C4-2B (cell line): ENCODE measurements around the gene PCSK6.

Experiments
- ZFX ChIP-seq: fragments of 450-650 bp; IDR thresholded peaks from 2 replicates; pipeline ENCODE4 v1.6.1; 2017
- TF ChIP-seq, protein P1 (sequence below): fragments of 450-650 bp; conservative IDR thresholded peaks from 2 replicates; pipeline ENCODE4 v1.5.1; 2017; ENCODE audit warnings: mild to moderate bottlenecking

DNA sequence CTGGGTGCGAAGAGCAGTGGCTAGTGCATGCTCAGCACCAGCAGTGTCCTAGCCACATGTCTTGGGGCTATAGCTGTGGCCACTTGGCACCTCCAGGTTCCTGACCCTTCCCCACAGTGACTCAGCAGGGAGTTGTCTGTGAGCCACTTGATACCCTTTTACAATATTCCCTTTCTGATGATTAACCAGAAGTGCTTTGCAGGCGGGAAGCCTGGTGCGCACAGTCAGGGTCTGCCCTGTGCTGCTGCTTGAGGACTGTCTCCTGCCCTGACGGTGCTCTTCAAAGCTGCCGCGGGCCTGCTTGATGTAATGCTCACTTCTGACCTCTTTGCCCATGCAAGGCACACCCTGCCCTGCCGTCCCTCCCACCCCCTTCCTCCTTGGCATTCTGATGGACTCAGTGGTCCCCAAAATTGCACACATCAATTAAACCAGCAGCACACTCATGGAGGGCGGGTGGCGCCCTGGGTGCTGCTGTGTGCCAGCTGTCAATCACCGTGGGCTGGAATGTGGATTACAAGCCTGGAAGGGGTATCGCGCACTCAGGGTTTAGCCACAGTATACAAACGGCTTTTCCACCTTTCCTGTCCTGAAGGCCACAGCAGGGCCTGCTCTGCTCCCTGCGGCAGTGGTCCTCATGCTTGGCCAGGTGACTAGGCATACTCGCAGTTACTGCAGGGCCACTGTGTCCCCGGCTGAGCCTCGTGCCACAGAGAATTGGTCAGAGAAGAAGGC is 40.9 kb upstream of the PCSK6 start:
- TF ChIP-seq, protein P1, sequence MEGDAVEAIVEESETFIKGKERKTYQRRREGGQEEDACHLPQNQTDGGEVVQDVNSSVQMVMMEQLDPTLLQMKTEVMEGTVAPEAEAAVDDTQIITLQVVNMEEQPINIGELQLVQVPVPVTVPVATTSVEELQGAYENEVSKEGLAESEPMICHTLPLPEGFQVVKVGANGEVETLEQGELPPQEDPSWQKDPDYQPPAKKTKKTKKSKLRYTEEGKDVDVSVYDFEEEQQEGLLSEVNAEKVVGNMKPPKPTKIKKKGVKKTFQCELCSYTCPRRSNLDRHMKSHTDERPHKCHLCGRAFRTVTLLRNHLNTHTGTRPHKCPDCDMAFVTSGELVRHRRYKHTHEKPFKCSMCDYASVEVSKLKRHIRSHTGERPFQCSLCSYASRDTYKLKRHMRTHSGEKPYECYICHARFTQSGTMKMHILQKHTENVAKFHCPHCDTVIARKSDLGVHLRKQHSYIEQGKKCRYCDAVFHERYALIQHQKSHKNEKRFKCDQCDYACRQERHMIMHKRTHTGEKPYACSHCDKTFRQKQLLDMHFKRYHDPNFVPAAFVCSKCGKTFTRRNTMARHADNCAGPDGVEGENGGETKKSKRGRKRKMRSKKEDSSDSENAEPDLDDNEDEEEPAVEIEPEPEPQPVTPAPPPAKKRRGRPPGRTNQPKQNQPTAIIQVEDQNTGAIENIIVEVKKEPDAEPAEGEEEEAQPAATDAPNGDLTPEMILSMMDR, result no peak
- no peak for TF ChIP-seq ZFX
